ENCODE data around the gene TSHZ3. TPM values are rescaled to one million over a fixed set of nuclear protein-coding genes. Genes with fewer than 3 reads are reported as not detected.

The TSHZ3 gene
- total and polyA plus RNA-seq, 7 donors: 0.46 to 27.7 (median 16.1) TPM

DNA sequence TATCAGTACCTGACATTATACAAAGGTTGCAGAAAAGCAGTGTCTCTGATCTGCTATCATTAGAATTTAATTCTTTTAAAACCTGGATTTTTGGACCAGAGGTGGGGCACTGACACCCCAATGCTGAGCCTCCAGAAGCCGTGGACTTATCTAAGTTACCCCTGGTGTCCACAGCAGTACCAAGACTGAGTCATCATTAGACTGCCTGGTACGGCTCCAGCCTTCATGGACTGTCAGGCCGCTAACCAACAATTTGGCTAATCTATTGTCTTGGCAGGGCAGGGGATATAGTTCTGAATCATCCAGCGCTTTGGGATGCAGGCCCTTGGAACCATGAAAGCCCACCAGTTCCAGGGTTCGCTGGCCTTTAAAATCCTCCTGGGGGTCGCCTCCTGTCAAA is 78.3 kb downstream of the TSHZ3 start:
- H3K4me1 ChIP-seq: peaks cover 0 to 32% (median 24%) of the 10 kb centered on the region in 4 donors
- intact Hi-C loops (cut with DNase I): no loop called here
- no peaks in the 10 kb centered on the region for H3K27me3 ChIP-seq
- no peak overlapping the region for H3K27ac ChIP-seq
- TF ChIP-seq POLR2A (IDR thresholded peaks at IDR 0.05): no peak
- TF ChIP-seq, protein P1, sequence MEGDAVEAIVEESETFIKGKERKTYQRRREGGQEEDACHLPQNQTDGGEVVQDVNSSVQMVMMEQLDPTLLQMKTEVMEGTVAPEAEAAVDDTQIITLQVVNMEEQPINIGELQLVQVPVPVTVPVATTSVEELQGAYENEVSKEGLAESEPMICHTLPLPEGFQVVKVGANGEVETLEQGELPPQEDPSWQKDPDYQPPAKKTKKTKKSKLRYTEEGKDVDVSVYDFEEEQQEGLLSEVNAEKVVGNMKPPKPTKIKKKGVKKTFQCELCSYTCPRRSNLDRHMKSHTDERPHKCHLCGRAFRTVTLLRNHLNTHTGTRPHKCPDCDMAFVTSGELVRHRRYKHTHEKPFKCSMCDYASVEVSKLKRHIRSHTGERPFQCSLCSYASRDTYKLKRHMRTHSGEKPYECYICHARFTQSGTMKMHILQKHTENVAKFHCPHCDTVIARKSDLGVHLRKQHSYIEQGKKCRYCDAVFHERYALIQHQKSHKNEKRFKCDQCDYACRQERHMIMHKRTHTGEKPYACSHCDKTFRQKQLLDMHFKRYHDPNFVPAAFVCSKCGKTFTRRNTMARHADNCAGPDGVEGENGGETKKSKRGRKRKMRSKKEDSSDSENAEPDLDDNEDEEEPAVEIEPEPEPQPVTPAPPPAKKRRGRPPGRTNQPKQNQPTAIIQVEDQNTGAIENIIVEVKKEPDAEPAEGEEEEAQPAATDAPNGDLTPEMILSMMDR (IDR thresholded peaks at IDR 0.05): no peak
- no peak for TF ChIP-seq POLR2AphosphoS5 (IDR thresholded peaks at IDR 0.05)
- no peak for TF ChIP-seq EP300 (IDR thresholded peaks at IDR 0.05)
- H3K36me3 ChIP-seq: no peaks in the 10 kb centered on the region
- no peaks in the 10 kb centered on the region for H3K9me3 ChIP-seq
- WGBS, 2 donors: 83% methylated on average over 6 of the region's 6 CpGs
- DNase-seq: peak; percentile 58
- no peak overlapping the region for H3K4me3 ChIP-seq

DNA sequence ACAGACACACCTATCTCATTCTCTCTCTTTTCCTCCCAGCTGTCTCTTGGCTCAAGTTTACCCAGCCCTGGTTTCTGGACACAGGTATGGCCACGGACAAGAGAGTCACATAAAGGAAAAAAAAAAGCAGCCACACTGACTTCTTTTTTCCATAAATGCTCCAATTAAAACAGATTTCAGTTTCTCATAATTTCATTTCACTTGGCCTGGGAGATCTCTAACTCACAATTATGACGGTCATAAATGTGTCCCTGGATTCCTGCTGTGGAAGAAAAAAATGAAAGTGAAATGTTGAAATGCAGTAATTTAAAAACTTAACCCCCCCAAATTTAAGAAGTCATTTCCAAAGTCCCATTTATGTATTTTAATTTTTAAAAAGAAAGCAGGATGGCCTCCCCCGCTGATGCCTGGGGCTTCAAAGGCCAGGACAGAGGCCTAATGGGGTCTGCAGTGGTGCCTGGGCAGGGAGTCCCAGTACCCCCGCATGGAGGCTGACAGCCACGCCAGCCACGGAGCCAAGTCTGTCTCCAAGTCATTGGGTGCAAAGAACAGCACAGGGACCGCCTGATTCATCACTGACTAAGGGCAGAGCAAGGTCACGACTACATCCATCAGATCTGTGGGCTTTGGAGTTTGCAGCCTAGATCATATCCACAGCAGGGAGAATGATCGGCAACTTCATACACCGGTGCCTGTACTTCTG is 79.7 kb downstream of the TSHZ3 start:
- no peak overlapping the region for H3K27ac ChIP-seq
- no peak for TF ChIP-seq POLR2A (IDR thresholded peaks at IDR 0.05)
- TF ChIP-seq, protein P1 (IDR thresholded peaks at IDR 0.05): no peak
- TF ChIP-seq EP300 (IDR thresholded peaks at IDR 0.05): no peak
- no peak for TF ChIP-seq POLR2AphosphoS5 (IDR thresholded peaks at IDR 0.05)
- no peak overlapping the region for H3K4me3 ChIP-seq
- peak; percentile 39 for DNase-seq
- intact Hi-C loops (cut with DNase I): no loop called here
- no peaks in the 10 kb centered on the region for H3K27me3 ChIP-seq
- H3K9me3 ChIP-seq: no peaks in the 10 kb centered on the region
- no peaks in the 10 kb centered on the region for H3K36me3 ChIP-seq
- WGBS, 2 donors: 74 to 83% methylated on average over 10 of the region's 10 CpGs
- peaks cover 0 to 19% (median 11%) of the 10 kb centered on the region in 4 donors for H3K4me1 ChIP-seq

DNA sequence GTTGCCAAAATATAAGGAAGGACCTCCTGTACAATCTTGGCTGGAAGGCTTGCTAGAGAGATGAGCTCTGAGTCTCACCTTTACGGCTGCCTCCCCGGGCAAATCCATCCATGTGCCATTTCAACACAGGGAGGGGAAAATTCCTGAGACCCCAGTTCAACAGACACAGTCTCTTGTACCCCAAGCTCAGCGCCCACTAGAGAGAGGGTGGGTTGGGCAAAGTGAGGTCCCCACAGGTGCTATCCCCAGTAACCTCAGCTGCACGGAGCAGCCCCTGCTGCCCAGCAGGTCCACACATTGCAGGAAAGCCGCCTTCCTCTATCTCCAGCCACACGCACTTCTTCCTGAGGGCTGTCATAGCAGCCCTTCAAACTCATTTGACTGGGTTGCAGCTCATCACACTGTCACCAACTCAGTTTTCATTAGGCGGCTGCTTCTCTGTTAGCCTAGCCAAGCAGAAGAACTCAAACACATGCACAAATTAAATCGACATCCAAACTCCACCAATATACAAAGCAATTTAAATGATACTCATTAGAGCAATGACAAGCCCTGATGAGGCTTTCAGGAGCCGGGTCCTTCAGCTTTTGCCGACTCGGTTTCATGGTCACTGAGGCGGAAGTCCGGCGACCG is 80.4 kb downstream of the TSHZ3 start:
- H3K9me3 ChIP-seq: no peaks in the 10 kb centered on the region
- intact Hi-C loops (cut with DNase I): no loop called here
- peak; percentile 51 for DNase-seq
- H3K36me3 ChIP-seq: no peaks in the 10 kb centered on the region
- peaks cover 0 to 12% (median 4%) of the 10 kb centered on the region in 4 donors for H3K4me1 ChIP-seq
- no peak overlapping the region for H3K27ac ChIP-seq
- no peak overlapping the region for H3K4me3 ChIP-seq
- TF ChIP-seq POLR2AphosphoS5 (IDR thresholded peaks at IDR 0.05) (no peak), EP300 (IDR thresholded peaks at IDR 0.05) (no peak), POLR2A (IDR thresholded peaks at IDR 0.05) (no peak)
- TF ChIP-seq, protein P1 (IDR thresholded peaks at IDR 0.05): no peak
- no peaks in the 10 kb centered on the region for H3K27me3 ChIP-seq
- WGBS, 2 donors: 90 to 91% methylated on average over 15 of the region's 15 CpGs

DNA sequence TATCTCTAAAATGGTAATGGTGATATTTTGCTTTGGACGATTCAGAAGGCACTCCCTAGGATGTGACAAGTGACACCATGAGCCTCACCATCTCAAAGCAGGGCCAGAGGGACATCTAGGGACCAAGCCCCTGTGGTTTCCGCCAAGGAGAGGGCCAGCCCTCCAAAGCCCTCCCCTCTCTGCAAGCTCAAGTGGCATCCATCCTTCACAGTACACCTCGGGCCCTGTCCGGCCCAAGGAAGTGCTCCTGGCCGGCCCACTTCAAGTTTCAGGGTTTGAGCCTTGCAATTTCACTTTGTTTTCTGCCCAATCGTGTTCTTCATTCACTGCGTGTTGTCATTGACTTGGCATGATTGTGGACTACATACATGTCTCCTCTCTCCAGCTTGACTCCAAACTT is 82.5 kb downstream of the TSHZ3 start:
- Histone ChIP-seq H3K4me3 (no peak overlapping the region), H3K27ac (no peak overlapping the region), H3K4me1 (peaks cover 0 to 22% (median 16%) of the 10 kb centered on the region in 4 donors), H3K27me3 (no peaks in the 10 kb centered on the region), H3K9me3 (no peaks in the 10 kb centered on the region), H3K36me3 (no peaks in the 10 kb centered on the region)
- DNase-seq: peak; percentile 33
- TF ChIP-seq POLR2AphosphoS5 (IDR thresholded peaks at IDR 0.05): no peak
- no peak for TF ChIP-seq POLR2A (IDR thresholded peaks at IDR 0.05)
- TF ChIP-seq, protein P1 (IDR thresholded peaks at IDR 0.05): no peak
- TF ChIP-seq EP300 (IDR thresholded peaks at IDR 0.05): no peak
- 87 to 90% methylated on average over 7 of the region's 7 CpGs for WGBS, 2 donors
- intact Hi-C loops (cut with DNase I): no loop called here

All from sigmoid colon (tissue), 7 donors.